Measurements from ENCODE around the gene FKBP3.

DNA sequence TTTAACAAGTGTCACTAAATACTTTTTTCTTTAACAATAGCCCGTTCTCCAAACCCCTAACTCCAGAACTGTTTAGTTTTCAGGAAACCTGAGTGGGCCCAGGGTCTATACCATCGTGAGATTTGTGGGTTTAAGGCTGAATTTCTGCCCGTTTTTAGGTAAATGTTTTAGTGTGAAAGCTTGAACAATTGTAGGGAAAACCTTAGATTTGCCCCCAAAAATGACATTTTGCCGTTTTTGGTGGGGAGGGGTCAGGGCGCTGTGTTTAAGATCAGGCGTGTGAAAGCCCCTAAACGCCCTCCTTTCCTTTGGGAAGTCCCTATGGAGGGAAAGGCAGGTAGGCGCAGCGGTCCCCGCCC, 50.7 kb downstream of the FKBP3 start:
- TF ChIP-seq FOXP2 (optimal IDR thresholded peaks at IDR 0.05; ENCODE audit: borderline replicate concordance, extremely low read depth, extremely low read length, insufficient read depth) (no peak), POLR2AphosphoS5 (IDR thresholded peaks at IDR 0.05; ENCODE audit: low read depth, low read length) (no peak), SIN3A (IDR thresholded peaks at IDR 0.05; ENCODE audit: borderline replicate concordance, insufficient read depth, low read length) (no peak)
- TF ChIP-seq, protein P1, sequence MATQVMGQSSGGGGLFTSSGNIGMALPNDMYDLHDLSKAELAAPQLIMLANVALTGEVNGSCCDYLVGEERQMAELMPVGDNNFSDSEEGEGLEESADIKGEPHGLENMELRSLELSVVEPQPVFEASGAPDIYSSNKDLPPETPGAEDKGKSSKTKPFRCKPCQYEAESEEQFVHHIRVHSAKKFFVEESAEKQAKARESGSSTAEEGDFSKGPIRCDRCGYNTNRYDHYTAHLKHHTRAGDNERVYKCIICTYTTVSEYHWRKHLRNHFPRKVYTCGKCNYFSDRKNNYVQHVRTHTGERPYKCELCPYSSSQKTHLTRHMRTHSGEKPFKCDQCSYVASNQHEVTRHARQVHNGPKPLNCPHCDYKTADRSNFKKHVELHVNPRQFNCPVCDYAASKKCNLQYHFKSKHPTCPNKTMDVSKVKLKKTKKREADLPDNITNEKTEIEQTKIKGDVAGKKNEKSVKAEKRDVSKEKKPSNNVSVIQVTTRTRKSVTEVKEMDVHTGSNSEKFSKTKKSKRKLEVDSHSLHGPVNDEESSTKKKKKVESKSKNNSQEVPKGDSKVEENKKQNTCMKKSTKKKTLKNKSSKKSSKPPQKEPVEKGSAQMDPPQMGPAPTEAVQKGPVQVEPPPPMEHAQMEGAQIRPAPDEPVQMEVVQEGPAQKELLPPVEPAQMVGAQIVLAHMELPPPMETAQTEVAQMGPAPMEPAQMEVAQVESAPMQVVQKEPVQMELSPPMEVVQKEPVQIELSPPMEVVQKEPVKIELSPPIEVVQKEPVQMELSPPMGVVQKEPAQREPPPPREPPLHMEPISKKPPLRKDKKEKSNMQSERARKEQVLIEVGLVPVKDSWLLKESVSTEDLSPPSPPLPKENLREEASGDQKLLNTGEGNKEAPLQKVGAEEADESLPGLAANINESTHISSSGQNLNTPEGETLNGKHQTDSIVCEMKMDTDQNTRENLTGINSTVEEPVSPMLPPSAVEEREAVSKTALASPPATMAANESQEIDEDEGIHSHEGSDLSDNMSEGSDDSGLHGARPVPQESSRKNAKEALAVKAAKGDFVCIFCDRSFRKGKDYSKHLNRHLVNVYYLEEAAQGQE (IDR thresholded peaks at IDR 0.05; ENCODE audit: insufficient read depth in 1 of 2, low read depth in 2 of 2, low read length in 2 of 2) = no peak

Measured in PFSK-1 (cell line).